HCT116 (cell line): Measurements from ENCODE around the gene IFIT5. TPM values are rescaled to one million over a fixed set of nuclear protein-coding genes. Genes with fewer than 3 reads are reported as not detected.
"Not testable (repeated sequence)": the region's sequence is repeated elsewhere in the genome, so short reads cannot be mapped to it uniquely, and the experiment has no call there.

Experiments used
- ATAC-seq: fragments of 200-7000 bp; cut with Tn5 transposase; 2 replicates; pipeline ENCODE4 v1.9.1; 2020; ENCODE audit warnings: mild to moderate bottlenecking, moderate library complexity
- BruUV-seq: library from RNA; stranded (reverse); fragments of 400-500 nt; replicated peaks from 2 replicates; lab custom pipeline; 2021; lab: Mats Ljungman, UMichigan
- CTCF ChIA-PET: fragments of 300-600 bp; sonication (Branson Sonifier 250); formaldehyde crosslinking; loops from one replicate; lab custom pipeline; 2021; ENCODE audit warnings: antibody characterized with exemption; lab: Charles Lee
- POLR2A ChIA-PET: fragments of 300-600, 350-600 bp; sonication (Branson Sonifier 250); formaldehyde crosslinking; loops from one replicate; lab custom pipeline; 2021; ENCODE audit warnings: antibody characterized with exemption; lab: Charles Lee
- RAD21 ChIA-PET, 2 experiments: fragments of 300-600 bp; sonication (Branson Sonifier 250); formaldehyde crosslinking; loops; one replicate each; lab custom pipeline; 2023; ENCODE audit warnings: low total read pairs in 2 of 2; ENCODE audit not compliant: uncharacterized antibody in 2 of 2, unreplicated experiment in 2 of 2, low non-redundant PET in 1 of 2; lab: Charles Lee
- DNase-seq: peaks from one replicate; pipeline ENCODE4 v3.0.0-alpha.2; 2010; ENCODE audit warnings: low read depth, low spot score
- H2AFZ ChIP-seq: fragments of 200-600 bp; shearing (Covaris generic), sonication (generic); 2 replicates; pipeline ENCODE4 v1.6.1; 2017; ENCODE audit warnings: low read depth, mixed run types, mixed read lengths, antibody characterized with exemption, low read length; ENCODE audit not compliant: poor library complexity, severe bottlenecking
- H3K27ac ChIP-seq: 2 replicates; pipeline ENCODE4 v1.5.1; 2012; ENCODE audit warnings: low read depth, low read length
- H3K27me3 ChIP-seq: fragments of 200-600 bp; sonication (generic); 2 replicates; pipeline ENCODE4 v1.6.1; 2016; ENCODE audit warnings: mixed run types, low read length, mixed read lengths; ENCODE audit not compliant: insufficient read depth
- H3K36me3 ChIP-seq, 2 experiments: fragments of 200-500 bp in 1 of 2; fragments of 200-600 bp in 1 of 2; sonication (Bioruptor generic) in 1 of 2; sonication (generic) in 1 of 2; 2 replicates each; pipeline versions ENCODE4 v1.5.1 to v1.6.1; 2014 to 2016; ENCODE audit warnings: low read length in 2 of 2, inconsistent platforms in 1 of 2, mixed read lengths in 1 of 2, mixed run types in 1 of 2; ENCODE audit not compliant: insufficient read depth in 2 of 2, control insufficient read depth in 1 of 2
- H3K4me1 ChIP-seq, 2 experiments: fragments of 200-600 bp in 1 of 2; sonication (generic) in 1 of 2; 2 replicates each; pipeline versions ENCODE4 v1.5.1 to v1.6.1; 2012 to 2017; ENCODE audit warnings: low read length in 2 of 2, inconsistent platforms in 1 of 2, mild to moderate bottlenecking in 1 of 2, mixed read lengths in 1 of 2, mixed run types in 1 of 2, moderate library complexity in 1 of 2; ENCODE audit not compliant: insufficient read depth in 2 of 2, control insufficient read depth in 1 of 2
- H3K4me2 ChIP-seq: fragments of 200-600 bp; sonication (generic); 2 replicates; pipeline ENCODE4 v1.6.1; 2017; ENCODE audit warnings: mixed run types, low read length, mixed read lengths
- H3K4me3 ChIP-seq, 2 experiments: fragments of 200-600 bp in 1 of 2; sonication (generic) in 1 of 2; replicated peaks in 1 of 2; 2 replicates each; pipeline ENCODE4 v1.5.1; 2011 to 2016; ENCODE audit warnings: low read length in 2 of 2, control low read depth in 1 of 2, low read depth in 1 of 2, mild to moderate bottlenecking in 1 of 2, mixed read lengths in 1 of 2, mixed run types in 1 of 2
- H3K79me2 ChIP-seq: fragments of 200-600 bp; sonication (generic); 2 replicates; pipeline ENCODE4 v1.6.1; 2017; ENCODE audit warnings: mild to moderate bottlenecking, mixed run types, low read length, moderate library complexity, mixed read lengths; ENCODE audit not compliant: insufficient read depth
- H3K9ac ChIP-seq: fragments of 200-600 bp; sonication (generic); 2 replicates; pipeline ENCODE4 v1.6.1; 2016; ENCODE audit warnings: low read length, mixed read lengths
- H3K9me2 ChIP-seq: fragments of 200-600 bp; sonication (generic), shearing (Covaris generic); 2 replicates; pipeline ENCODE4 v1.6.1; 2017; ENCODE audit warnings: mixed run types, mild to moderate bottlenecking, moderate library complexity; ENCODE audit not compliant: insufficient read depth
- H3K9me3 ChIP-seq, 2 experiments: fragments of 200-500 bp in 1 of 2; fragments of 200-600 bp in 1 of 2; sonication (Bioruptor generic) in 1 of 2; sonication (generic) in 1 of 2; 2 replicates each; pipeline ENCODE4 v1.6.1; 2014 to 2017; ENCODE audit warnings: low read length in 2 of 2, mixed read lengths in 2 of 2, inconsistent platforms in 1 of 2, low read depth in 1 of 2, mild to moderate bottlenecking in 1 of 2, mixed run types in 1 of 2, moderate library complexity in 1 of 2; ENCODE audit not compliant: control insufficient read depth in 1 of 2, insufficient read depth in 1 of 2
- H4K20me1 ChIP-seq: fragments of 200-600 bp; sonication (generic), shearing (Covaris generic); 2 replicates; pipeline ENCODE4 v1.6.1; 2017; ENCODE audit warnings: mixed run types, mild to moderate bottlenecking, moderate library complexity; ENCODE audit not compliant: insufficient read depth
- intact Hi-C: fragments of 100-400 bp; cut with micrococcal nuclease; formaldehyde crosslinking; loops from 2 replicates; pipeline ENCODE4 v1.10.0; 2022
- total RNA-seq: library from RNA; stranded (reverse); gene quantifications from one replicate; pipeline ENCODE4 v1.2.1, GENCODE V29; 2021; ENCODE audit not compliant: unreplicated experiment

Gene IFIT5
- total RNA-seq, 1 experiment from 2014 or later, result 11.1 TPM

- DNase-seq, H3K27me3 ChIP-seq, H3K9me3 ChIP-seq, POLR2A ChIA-PET, intact Hi-C loops, H4K20me1 ChIP-seq, CTCF ChIA-PET, ATAC-seq, H3K9ac ChIP-seq, H3K36me3 ChIP-seq, H3K9me2 ChIP-seq, H3K4me1 ChIP-seq, H3K4me2 ChIP-seq, BruUV-seq, H3K79me2 ChIP-seq, RAD21 ChIA-PET, H2AFZ ChIP-seq, H3K27ac ChIP-seq, H3K4me3 ChIP-seq: not testable (repeated sequence)
Observed at GRCh38 chr10:89409282-89409681, 5.1 kb upstream of the IFIT5 start.

- H4K20me1 ChIP-seq, CTCF ChIA-PET, H3K9ac ChIP-seq, BruUV-seq, H3K36me3 ChIP-seq, H3K4me1 ChIP-seq, H3K9me2 ChIP-seq, DNase-seq, intact Hi-C loops, H3K4me2 ChIP-seq, H3K27me3 ChIP-seq, H2AFZ ChIP-seq, ATAC-seq, H3K79me2 ChIP-seq, POLR2A ChIA-PET, H3K9me3 ChIP-seq, H3K4me3 ChIP-seq, RAD21 ChIA-PET, H3K27ac ChIP-seq: not testable (repeated sequence)
Observed at GRCh38 chr10:89410551-89410950, 3.8 kb upstream of the IFIT5 start.

GRCh38 chr10:89411135-89411534 is 3.2 kb upstream of the IFIT5 start:
- H3K9me3 ChIP-seq, H3K9me2 ChIP-seq, H3K4me2 ChIP-seq, H3K27ac ChIP-seq, intact Hi-C loops, H3K27me3 ChIP-seq, BruUV-seq, H2AFZ ChIP-seq, H3K36me3 ChIP-seq, H3K4me3 ChIP-seq, POLR2A ChIA-PET, RAD21 ChIA-PET, H4K20me1 ChIP-seq, ATAC-seq, H3K9ac ChIP-seq, CTCF ChIA-PET, DNase-seq: not testable (repeated sequence)
- peaks cover 7 to 14% of the 10 kb centered on the region in 2 experiments; a peak in 3 of 4 replicates for H3K4me1 ChIP-seq
- peaks cover 12% of the 10 kb centered on the region for H3K79me2 ChIP-seq

- CTCF ChIA-PET, H4K20me1 ChIP-seq, ATAC-seq, H3K27ac ChIP-seq, H3K4me3 ChIP-seq, H3K9ac ChIP-seq, H2AFZ ChIP-seq, POLR2A ChIA-PET, DNase-seq, H3K36me3 ChIP-seq, H3K4me2 ChIP-seq, intact Hi-C loops, RAD21 ChIA-PET, H3K27me3 ChIP-seq, BruUV-seq, H3K9me2 ChIP-seq, H3K9me3 ChIP-seq: not testable (repeated sequence)
- H3K79me2 ChIP-seq, result peaks cover 23% of the 10 kb centered on the region
- peaks cover 7 to 14% of the 10 kb centered on the region in 2 experiments; a peak in 3 of 4 replicates for H3K4me1 ChIP-seq
Observed at GRCh38 chr10:89412276-89412675, 2.1 kb upstream of the IFIT5 start.
